GM06990 (cell line): ENCODE measurements around the gene LMO7.

Experiments
- DNase-seq: peaks from one replicate; pipeline ENCODE4 v3.0.0-alpha.2; 2011; ENCODE audit not compliant: insufficient read length; ENCODE audit errors: extremely low read depth
- H3K27me3 ChIP-seq: replicated peaks from 2 replicates; pipeline ENCODE4 v1.6.0; 2011; ENCODE audit warnings: low read length; ENCODE audit not compliant: control insufficient read depth, insufficient read depth
- H3K36me3 ChIP-seq: 2 replicates; pipeline ENCODE4 v1.5.1; 2011; ENCODE audit warnings: low read length; ENCODE audit not compliant: control insufficient read depth, insufficient read depth
- H3K4me3 ChIP-seq: replicated peaks from 2 replicates; pipeline ENCODE4 v1.5.1; 2011; ENCODE audit warnings: low read depth, mild to moderate bottlenecking, control low read depth, low read length
- TF ChIP-seq, protein P1 (sequence below): IDR thresholded peaks from 2 replicates; pipeline ENCODE4 v1.5.1; 2011; ENCODE audit warnings: low read length, control low read depth, mild to moderate bottlenecking, inconsistent platforms; ENCODE audit not compliant: insufficient read depth, poor library complexity, severe bottlenecking

LMO7 gene

DNA sequence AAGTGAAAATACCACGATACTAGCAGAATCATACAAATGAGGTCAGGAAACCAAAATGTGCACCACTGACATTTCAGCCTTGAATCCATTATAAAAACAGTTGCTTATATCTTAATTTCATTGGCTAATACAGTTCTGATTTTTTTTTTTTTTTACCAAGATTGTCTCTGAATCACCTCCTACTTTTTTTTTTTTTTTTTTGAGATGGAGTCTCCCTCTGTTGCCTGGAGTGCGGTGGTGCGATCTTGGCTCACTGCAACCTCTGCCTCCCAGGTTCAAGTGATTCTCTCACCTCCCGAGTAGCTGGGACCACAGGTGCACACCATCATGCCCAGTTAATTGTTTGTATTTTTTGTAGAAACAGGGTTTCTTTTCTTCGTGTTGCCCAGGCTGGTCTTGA lies 270.2 kb downstream of the LMO7 start:
- no peak overlapping the region for H3K4me3 ChIP-seq
- TF ChIP-seq, protein P1, sequence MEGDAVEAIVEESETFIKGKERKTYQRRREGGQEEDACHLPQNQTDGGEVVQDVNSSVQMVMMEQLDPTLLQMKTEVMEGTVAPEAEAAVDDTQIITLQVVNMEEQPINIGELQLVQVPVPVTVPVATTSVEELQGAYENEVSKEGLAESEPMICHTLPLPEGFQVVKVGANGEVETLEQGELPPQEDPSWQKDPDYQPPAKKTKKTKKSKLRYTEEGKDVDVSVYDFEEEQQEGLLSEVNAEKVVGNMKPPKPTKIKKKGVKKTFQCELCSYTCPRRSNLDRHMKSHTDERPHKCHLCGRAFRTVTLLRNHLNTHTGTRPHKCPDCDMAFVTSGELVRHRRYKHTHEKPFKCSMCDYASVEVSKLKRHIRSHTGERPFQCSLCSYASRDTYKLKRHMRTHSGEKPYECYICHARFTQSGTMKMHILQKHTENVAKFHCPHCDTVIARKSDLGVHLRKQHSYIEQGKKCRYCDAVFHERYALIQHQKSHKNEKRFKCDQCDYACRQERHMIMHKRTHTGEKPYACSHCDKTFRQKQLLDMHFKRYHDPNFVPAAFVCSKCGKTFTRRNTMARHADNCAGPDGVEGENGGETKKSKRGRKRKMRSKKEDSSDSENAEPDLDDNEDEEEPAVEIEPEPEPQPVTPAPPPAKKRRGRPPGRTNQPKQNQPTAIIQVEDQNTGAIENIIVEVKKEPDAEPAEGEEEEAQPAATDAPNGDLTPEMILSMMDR: no peak
- no peaks in the 10 kb centered on the region for H3K36me3 ChIP-seq
- no peak for DNase-seq
- no peaks in the 10 kb centered on the region for H3K27me3 ChIP-seq

- Histone ChIP-seq H3K36me3 (no peaks in the 10 kb centered on the region), H3K27me3 (no peaks in the 10 kb centered on the region; the same call in 1 of the 2 replicates), H3K4me3 (no peak overlapping the region)
- DNase-seq: no peak
- TF ChIP-seq, protein P1: no peak
These were observed 270.9 kb downstream of the LMO7 start for GRCh38 chr13:75907044-75907443.

- Histone ChIP-seq H3K36me3 (no peaks in the 10 kb centered on the region), H3K27me3 (no peaks in the 10 kb centered on the region; the same call in 1 of the 2 replicates), H3K4me3 (no peak overlapping the region)
- DNase-seq: no peak
- TF ChIP-seq, protein P1: no peak
These were observed 272.0 kb downstream of the LMO7 start for GRCh38 chr13:75908141-75908540.
